Peyer's patch (tissue), 4 donors: Measurements from ENCODE around the gene MADCAM1. TPM values are rescaled to one million over a fixed set of nuclear protein-coding genes. Genes with fewer than 3 reads are reported as not detected.

Experiments used
- DNase-seq, 3 donors: peaks; one replicate each; pipeline ENCODE4 v3.0.0-alpha.2; 2017 to 2019
- H3K27ac ChIP-seq, 4 donors: fragments of 200-600 bp; sonication (generic); one replicate each; pipeline ENCODE4 v1.5.1; 2016 to 2019
- H3K27me3 ChIP-seq, 2 donors: fragments of 200-600 bp; sonication (generic); one replicate each; pipeline ENCODE4 v1.5.1; 2019
- H3K36me3 ChIP-seq, 3 donors: fragments of 200-600 bp; sonication (generic); one replicate each; pipeline ENCODE4 v1.5.1; 2016 to 2019
- H3K4me1 ChIP-seq, 4 donors: fragments of 200-600 bp; sonication (generic); one replicate each; pipeline ENCODE4 v1.5.1; 2016 to 2019
- H3K4me3 ChIP-seq, 4 donors: fragments of 200-600 bp; sonication (generic); 1 replicate in 3 of 4; 2 replicates in 1 of 4; pipeline ENCODE4 v1.5.1; 2016 to 2019; ENCODE audit warnings: mild to moderate bottlenecking in 1 of 4
- H3K9me3 ChIP-seq, 4 donors: fragments of 200-600 bp; sonication (generic); one replicate each; pipeline ENCODE4 v1.5.1; 2016 to 2019; ENCODE audit warnings: mild to moderate bottlenecking in 1 of 4
- POLR2A ChIP-seq, 2 donors: fragments of 450-650 bp; IDR thresholded peaks; one replicate each; pipeline ENCODE4 v1.5.1; 2017; ENCODE audit warnings: antibody characterized with exemption in 2 of 2, mild to moderate bottlenecking in 2 of 2, moderate library complexity in 2 of 2
- total RNA-seq, 4 donors: library from RNA; depleted of rRNA; stranded (reverse); fragments of >200 nt; gene quantifications; one replicate each; pipeline ENCODE4 v1.1.0, GENCODE V29; 2016
- TF ChIP-seq, protein P1 (sequence below), 6 experiments: fragments of 450-650 bp in 4 of 6; fragments of 200-600 bp in 2 of 6; sonication (generic) in 1 of 6; IDR thresholded peaks; one replicate each; pipeline ENCODE4 v1.5.1; 2017 to 2019; ENCODE audit warnings: antibody characterized with exemption in 6 of 6, mild to moderate bottlenecking in 3 of 6, moderate library complexity in 1 of 6

Gene MADCAM1
- total RNA-seq, 4 donors from 2014 or later, result 1.4 to 25.6 (median 5.1) TPM

DNA sequence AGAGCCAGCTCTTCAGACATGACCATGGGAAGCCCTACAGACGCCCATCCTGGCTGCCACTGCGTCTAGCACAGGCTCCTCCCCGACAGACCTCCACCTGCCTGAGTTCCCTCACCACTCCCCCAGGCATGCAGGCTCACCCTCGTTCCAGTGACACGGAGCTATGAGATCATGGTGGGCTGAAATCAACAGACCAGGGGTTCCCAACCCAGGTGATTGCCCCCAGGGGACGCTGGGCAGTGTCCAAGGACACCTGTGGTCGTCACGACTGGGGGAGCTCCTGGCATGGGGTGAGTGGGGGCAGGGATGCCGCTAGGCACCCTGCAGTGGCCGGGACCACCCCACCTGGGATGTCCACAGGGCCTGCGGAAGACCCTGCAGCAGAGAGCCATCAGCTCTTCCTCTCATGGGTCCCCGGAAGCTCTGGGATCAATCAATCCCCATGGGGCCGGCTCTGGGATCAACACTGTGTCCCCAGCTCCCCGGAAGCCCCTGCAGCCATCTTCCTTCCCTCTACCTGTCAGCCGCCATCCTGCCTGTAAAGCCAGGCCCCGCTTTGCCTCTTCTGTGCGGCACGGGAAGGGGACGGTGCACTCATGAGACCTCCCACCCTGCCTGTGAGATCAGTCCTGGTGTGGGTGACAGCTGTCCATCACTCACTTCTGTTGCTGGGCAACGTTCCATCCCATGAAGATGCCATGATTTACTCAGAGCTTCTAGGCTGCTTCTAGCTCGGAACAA, 12.8 kb upstream of the MADCAM1 start:
- Histone ChIP-seq H3K4me1 (peaks cover 0 to 10% (median 0%) of the 10 kb centered on the region in 4 donors), H3K9me3 (no peaks in the 10 kb centered on the region), H3K4me3 (no peak overlapping the region), H3K36me3 (no peaks in the 10 kb centered on the region), H3K27ac (no peak overlapping the region), H3K27me3 (no peaks in the 10 kb centered on the region)
- no peak for DNase-seq
- TF ChIP-seq, protein P1, sequence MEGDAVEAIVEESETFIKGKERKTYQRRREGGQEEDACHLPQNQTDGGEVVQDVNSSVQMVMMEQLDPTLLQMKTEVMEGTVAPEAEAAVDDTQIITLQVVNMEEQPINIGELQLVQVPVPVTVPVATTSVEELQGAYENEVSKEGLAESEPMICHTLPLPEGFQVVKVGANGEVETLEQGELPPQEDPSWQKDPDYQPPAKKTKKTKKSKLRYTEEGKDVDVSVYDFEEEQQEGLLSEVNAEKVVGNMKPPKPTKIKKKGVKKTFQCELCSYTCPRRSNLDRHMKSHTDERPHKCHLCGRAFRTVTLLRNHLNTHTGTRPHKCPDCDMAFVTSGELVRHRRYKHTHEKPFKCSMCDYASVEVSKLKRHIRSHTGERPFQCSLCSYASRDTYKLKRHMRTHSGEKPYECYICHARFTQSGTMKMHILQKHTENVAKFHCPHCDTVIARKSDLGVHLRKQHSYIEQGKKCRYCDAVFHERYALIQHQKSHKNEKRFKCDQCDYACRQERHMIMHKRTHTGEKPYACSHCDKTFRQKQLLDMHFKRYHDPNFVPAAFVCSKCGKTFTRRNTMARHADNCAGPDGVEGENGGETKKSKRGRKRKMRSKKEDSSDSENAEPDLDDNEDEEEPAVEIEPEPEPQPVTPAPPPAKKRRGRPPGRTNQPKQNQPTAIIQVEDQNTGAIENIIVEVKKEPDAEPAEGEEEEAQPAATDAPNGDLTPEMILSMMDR (IDR thresholded peaks at IDR 0.05), result no peak
- TF ChIP-seq POLR2A (IDR thresholded peaks at IDR 0.05), result no peak

DNA sequence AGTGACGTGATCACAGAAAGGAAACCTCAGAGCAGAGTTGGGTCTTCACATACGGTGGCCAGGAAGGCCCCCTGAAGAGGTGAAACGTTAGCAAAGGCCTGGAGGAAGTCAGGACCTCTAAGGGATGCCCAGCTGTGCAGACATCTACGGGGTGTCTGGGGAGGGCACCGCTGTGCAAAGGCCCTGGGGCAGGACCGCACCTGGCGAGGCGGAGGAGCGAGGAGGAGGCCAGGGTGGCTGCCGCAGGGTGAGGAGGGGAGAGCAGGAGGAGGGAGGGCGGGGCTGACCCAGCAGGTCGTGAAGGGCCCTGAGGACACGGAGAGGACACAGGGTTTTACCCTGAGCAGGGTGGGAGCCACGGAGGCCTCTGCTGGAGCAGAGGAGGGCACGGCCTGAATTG, 11.8 kb upstream of the MADCAM1 start:
- peaks cover 0 to 4% (median 0%) of the 10 kb centered on the region in 4 donors for H3K9me3 ChIP-seq
- TF ChIP-seq POLR2A (IDR thresholded peaks at IDR 0.05), result no peak
- TF ChIP-seq, protein P1 (IDR thresholded peaks at IDR 0.05), result no peak

DNA sequence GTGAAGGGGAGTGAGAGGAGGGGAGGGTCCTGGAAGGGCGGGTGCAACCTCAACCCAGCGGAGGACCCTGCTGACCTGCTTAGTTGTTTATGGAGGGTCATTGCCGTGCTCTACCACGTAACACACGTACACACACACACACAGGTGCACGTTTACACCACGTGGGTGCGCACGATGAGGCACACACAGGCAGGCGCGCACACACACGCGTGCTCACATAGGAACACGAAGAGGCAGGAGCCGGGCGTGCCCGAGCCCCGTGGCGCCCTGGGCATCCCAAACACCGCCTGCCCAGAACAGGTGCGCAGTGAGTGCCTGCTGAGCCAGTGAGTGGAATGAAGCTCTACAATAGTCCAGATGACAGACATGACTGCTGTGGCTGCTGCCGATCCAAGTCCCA, 11.2 kb upstream of the MADCAM1 start:
- Histone ChIP-seq H3K27me3 (no peaks in the 10 kb centered on the region), H3K4me1 (peaks cover 0 to 17% (median 5%) of the 10 kb centered on the region in 4 donors), H3K9me3 (peaks cover 0 to 4% (median 0%) of the 10 kb centered on the region in 4 donors), H3K36me3 (no peaks in the 10 kb centered on the region), H3K4me3 (no peak overlapping the region), H3K27ac (no peak overlapping the region)
- DNase-seq, result no peak
- TF ChIP-seq, protein P1 (IDR thresholded peaks at IDR 0.05), result no peak
- TF ChIP-seq POLR2A (IDR thresholded peaks at IDR 0.05), result no peak

More for the DNA sequence above, 11.8 kb upstream of the MADCAM1 start:
- H3K27ac ChIP-seq, result no peak overlapping the region
- no peak for DNase-seq
- H3K36me3 ChIP-seq, result no peaks in the 10 kb centered on the region
- no peak overlapping the region for H3K4me3 ChIP-seq
- H3K27me3 ChIP-seq, result no peaks in the 10 kb centered on the region
- H3K4me1 ChIP-seq, result peaks cover 0 to 14% (median 2%) of the 10 kb centered on the region in 4 donors

DNA sequence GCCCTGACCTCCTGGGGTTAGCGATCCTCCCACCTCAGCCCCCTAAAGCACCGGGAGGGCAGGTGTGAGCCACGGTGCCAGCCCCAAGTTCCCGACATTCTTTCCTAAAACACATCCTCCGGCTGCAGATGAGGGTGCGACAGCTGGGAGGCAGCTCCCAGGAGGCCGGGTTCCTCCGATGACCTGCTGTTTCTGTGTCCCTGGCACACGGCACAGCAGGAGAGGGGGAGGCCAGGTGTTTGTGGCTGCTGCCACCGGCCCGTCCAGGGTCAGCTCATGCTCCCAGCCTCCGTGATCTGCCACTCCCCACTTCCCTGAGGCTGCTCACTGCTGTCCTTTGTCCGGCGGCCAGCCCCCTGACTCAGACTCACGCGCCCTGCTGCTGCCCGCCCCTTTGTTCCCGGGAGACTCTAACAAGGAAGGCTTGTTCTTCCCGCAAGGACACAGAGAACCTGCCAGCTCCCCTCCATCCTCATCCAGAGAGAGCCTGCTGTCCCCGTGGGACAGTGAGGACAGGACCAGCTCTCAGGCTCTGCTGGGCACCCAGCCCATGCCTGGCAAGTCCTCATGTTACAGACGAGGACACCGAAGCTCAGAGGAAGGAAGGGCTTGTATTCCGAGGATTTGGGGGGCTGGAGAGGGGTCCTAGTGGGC, 10.6 kb upstream of the MADCAM1 start:
- TF ChIP-seq, protein P1 (IDR thresholded peaks at IDR 0.05), result no peak
- no peak for TF ChIP-seq POLR2A (IDR thresholded peaks at IDR 0.05)
- Histone ChIP-seq H3K27ac (peak overlapping the region in 1 of 4 donors; percentile 12), H3K4me1 (peaks cover 0 to 18% (median 5%) of the 10 kb centered on the region in 4 donors), H3K9me3 (peaks cover 0 to 4% (median 0%) of the 10 kb centered on the region in 4 donors), H3K27me3 (no peaks in the 10 kb centered on the region), H3K36me3 (no peaks in the 10 kb centered on the region), H3K4me3 (no peak overlapping the region)
- DNase-seq, result peak in 1 of 3 donors; percentile 65

DNA sequence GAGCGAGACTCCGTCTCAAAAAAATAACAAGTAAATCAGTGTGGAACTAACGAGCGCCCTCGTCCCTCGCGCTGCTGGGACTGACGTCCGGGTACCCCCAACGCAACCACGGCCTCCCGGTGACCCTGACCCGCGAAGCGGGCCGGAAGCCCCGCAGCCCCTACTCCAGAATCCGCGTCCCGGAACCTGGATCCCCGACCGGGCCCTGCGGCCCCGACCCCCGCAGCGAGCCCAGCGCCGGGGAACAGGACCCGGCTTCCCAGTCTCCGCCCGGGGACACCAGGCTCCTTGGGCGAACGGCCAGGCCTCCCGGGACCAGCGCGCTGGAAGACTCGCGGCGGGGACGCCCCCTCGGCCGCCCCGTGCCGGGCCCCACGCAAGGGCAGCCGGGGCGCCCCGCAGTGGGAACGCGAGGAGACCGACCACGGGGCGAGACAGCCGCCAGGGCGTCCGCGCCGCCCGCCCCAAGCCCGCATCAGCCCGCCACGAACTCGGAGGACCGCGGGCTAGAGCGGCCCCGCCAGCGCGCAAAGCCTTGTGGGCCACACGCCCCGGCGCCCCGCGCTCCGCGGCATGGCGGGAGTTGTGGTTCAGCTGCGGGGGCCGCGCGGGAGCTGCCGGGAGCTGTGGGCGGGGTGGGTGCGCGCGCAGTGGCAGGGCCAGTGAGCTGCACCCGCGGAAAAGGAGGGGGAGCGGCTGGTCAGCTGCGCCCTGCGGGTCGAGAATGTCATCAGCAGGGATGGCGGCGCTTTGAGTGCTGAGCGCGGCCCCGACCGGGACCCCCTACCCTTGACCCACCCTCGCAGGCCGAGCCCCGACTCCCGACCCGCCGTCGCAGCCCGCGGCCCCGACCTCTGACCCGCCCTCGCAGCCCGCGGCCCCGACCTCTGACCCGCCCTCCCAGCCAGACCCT, 7.5 kb upstream of the MADCAM1 start:
- TF ChIP-seq, protein P1 (IDR thresholded peaks at IDR 0.05), result peak in 4 of 6 experiments; percentile 10 to 45 (median 32)
- TF ChIP-seq POLR2A (IDR thresholded peaks at IDR 0.05), result peak; percentile 66 to 81

More for the DNA sequence above, 7.5 kb upstream of the MADCAM1 start:
- DNase-seq, result peak; percentile 92 to 97 (median 96)
- Histone ChIP-seq H3K36me3 (no peaks in the 10 kb centered on the region), H3K4me3 (peak overlapping the region; percentile 75 to 97 (median 95)), H3K4me1 (peaks cover 0 to 18% (median 5%) of the 10 kb centered on the region in 4 donors), H3K27me3 (no peaks in the 10 kb centered on the region), H3K27ac (peak overlapping the region; percentile 89 to 92 (median 91)), H3K9me3 (peaks cover 0 to 4% (median 0%) of the 10 kb centered on the region in 4 donors)
